ENCODE data around the gene B4GALNT4.
"Not testable (repeated sequence)": the region's sequence is repeated elsewhere in the genome, so short reads cannot be mapped to it uniquely, and the experiment has no call there.

Gene B4GALNT4

GRCh38 chr11:369336-370018 is at the start of gene B4GALNT4:
Gene B4GALNT4, plus strand, starts transcription at chr11:369499. Its CDS starts 305 bp downstream, at chr11:369804.
- DNase-seq = peak; percentile 31

GRCh38 chr11:319888-320273 is 49.4 kb upstream of the B4GALNT4 start:
- not testable (repeated sequence) for DNase-seq

GRCh38 chr11:324156-324555 is 45.1 kb upstream of the B4GALNT4 start:
- no peak for DNase-seq

- DNase-seq = not testable (repeated sequence)
Observed at GRCh38 chr11:324593-325517, 44.4 kb upstream of the B4GALNT4 start.

- DNase-seq = no peak
Observed at GRCh38 chr11:325796-326591, 43.3 kb upstream of the B4GALNT4 start.

- no peak for DNase-seq
Observed at GRCh38 chr11:326592-326841, 42.8 kb upstream of the B4GALNT4 start.

- DNase-seq = peak; percentile 47
Observed at GRCh38 chr11:326842-327580, 42.3 kb upstream of the B4GALNT4 start.

- DNase-seq = no peak
Observed at GRCh38 chr11:327581-327923, 41.7 kb upstream of the B4GALNT4 start.

GRCh38 chr11:328012-328411 is 41.3 kb upstream of the B4GALNT4 start:
- DNase-seq = no peak

GRCh38 chr11:328516-329100 is 40.7 kb upstream of the B4GALNT4 start:
- not testable (repeated sequence) for DNase-seq

- no peak for DNase-seq
Observed at GRCh38 chr11:329886-330253, 39.4 kb upstream of the B4GALNT4 start.

- no peak for DNase-seq
Observed at GRCh38 chr11:330307-330693, 39.0 kb upstream of the B4GALNT4 start.

- no peak for DNase-seq
Observed at GRCh38 chr11:330694-331357, 38.5 kb upstream of the B4GALNT4 start.

GRCh38 chr11:331358-332060 is 37.8 kb upstream of the B4GALNT4 start:
- DNase-seq = no peak

GRCh38 chr11:332651-333480 is 36.4 kb upstream of the B4GALNT4 start:
- no peak for DNase-seq

GRCh38 chr11:333616-334263 is 35.6 kb upstream of the B4GALNT4 start:
- DNase-seq = not testable (repeated sequence)

GRCh38 chr11:334264-334994 is 34.9 kb upstream of the B4GALNT4 start:
- DNase-seq = no peak

GRCh38 chr11:335779-336658 is 33.3 kb upstream of the B4GALNT4 start:
- no peak for DNase-seq
